HepG2 (cell line): ENCODE results near the gene CUL4A. TPM values are rescaled to one million over a fixed set of nuclear protein-coding genes. Genes with fewer than 3 reads are reported as not detected.

ENCODE experiments used
- ATAC-seq: fragments of 200-7000 bp; cut with Tn5 transposase; 3 replicates; pipeline ENCODE4 v1.9.1; 2020; ENCODE audit warnings: mild to moderate bottlenecking, moderate library complexity
- BruUV-seq: library from RNA; stranded (reverse); fragments of 400-500 nt; replicated peaks from 2 replicates; lab custom pipeline; 2021; lab: Mats Ljungman, UMichigan
- CTCF ChIA-PET: fragments of 300-600 bp; formaldehyde crosslinking; extraction: SDS; loops from one replicate; lab custom pipeline; 2021; ENCODE audit warnings: low total read pairs, inconsistent platforms, low intra/inter-chr PET ratio; lab: Yijun Ruan, JAX
- POLR2A ChIA-PET: fragments of 350-600 bp; sonication (Branson Sonifier 250); formaldehyde crosslinking; loops from one replicate; lab custom pipeline; 2020; ENCODE audit warnings: antibody characterized with exemption, inconsistent platforms; lab: Yijun Ruan, JAX
- DNase-seq: peaks from one replicate; pipeline ENCODE4 v3.0.0-alpha.2; 2015; ENCODE audit warnings: low spot score
- FAIRE-seq: peaks from 3 replicates; lab custom pipeline; 2011; peaks lifted over from hg19 to GRCh38; lab: Jason Lieb, UNC
- H2AFZ ChIP-seq: one replicate; pipeline ENCODE4 v1.6.1; 2011; ENCODE audit warnings: low read length, inconsistent platforms
- H3K27ac ChIP-seq: fragments of 300-600 bp; 3 replicates; pipeline ENCODE4 v1.8.0; 2011; ENCODE audit warnings: mixed run types, mild to moderate bottlenecking, mixed read lengths, low read length, inconsistent platforms; ENCODE audit not compliant: insufficient read depth; ENCODE audit errors: extremely low read length
- H3K27me3 ChIP-seq, 2 experiments: fragments of 200-600 bp in 1 of 2; 2 replicates in 1 of 2; 3 replicates in 1 of 2; pipeline versions ENCODE4 v1.6.0 to v1.8.0; 2011; ENCODE audit warnings: low read length in 2 of 2, mild to moderate bottlenecking in 2 of 2, moderate library complexity in 2 of 2, inconsistent platforms in 1 of 2; ENCODE audit not compliant: insufficient read depth in 2 of 2, control insufficient read depth in 1 of 2
- H3K36me3 ChIP-seq, 2 experiments: fragments of 200-600 bp in 1 of 2; replicated peaks in 1 of 2; 2 replicates in 1 of 2; 3 replicates in 1 of 2; pipeline versions ENCODE4 v1.5.1 to v1.8.0; 2011; ENCODE audit warnings: low read length in 2 of 2, inconsistent platforms in 1 of 2; ENCODE audit not compliant: insufficient read depth in 2 of 2, control insufficient read depth in 1 of 2
- H3K4me1 ChIP-seq: 2 replicates; pipeline ENCODE4 v1.5.1; 2012; ENCODE audit warnings: low read length, inconsistent platforms; ENCODE audit not compliant: insufficient read depth
- H3K4me2 ChIP-seq: 2 replicates; pipeline ENCODE4 v1.6.0; 2011; ENCODE audit warnings: low read depth, low read length, inconsistent platforms
- H3K4me3 ChIP-seq, 3 experiments: fragments of 200-600 bp in 1 of 3; sonication (generic), shearing (Covaris generic) in 1 of 3; replicated peaks in 1 of 3; 2 replicates each; pipeline ENCODE4 v1.5.1; 2011 to 2016; ENCODE audit warnings: low read length in 3 of 3, inconsistent platforms in 2 of 3, low read depth in 2 of 3, mild to moderate bottlenecking in 2 of 3, control low read depth in 1 of 3, mixed read lengths in 1 of 3; ENCODE audit not compliant: insufficient read depth in 1 of 3
- H3K79me2 ChIP-seq: one replicate; pipeline ENCODE4 v1.6.1; 2011; ENCODE audit warnings: low read length, inconsistent platforms; ENCODE audit not compliant: insufficient read depth
- H3K9ac ChIP-seq: 2 replicates; pipeline ENCODE4 v1.6.0; 2011; ENCODE audit warnings: mild to moderate bottlenecking, low read depth, low read length, inconsistent platforms; ENCODE audit not compliant: insufficient read depth
- H3K9me3 ChIP-seq: 2 replicates; pipeline ENCODE4 v1.5.1; 2012; ENCODE audit warnings: mild to moderate bottlenecking, low read length
- H4K20me1 ChIP-seq: 2 replicates; pipeline ENCODE4 v1.6.0; 2011; ENCODE audit warnings: inconsistent platforms, mild to moderate bottlenecking, low read length, moderate library complexity; ENCODE audit not compliant: insufficient read depth
- AGO2 ChIP-seq: fragments of 200-400 bp; formaldehyde crosslinking; optimal IDR thresholded peaks from 2 replicates; pipeline ENCODE3; 2017; ENCODE audit warnings: mild to moderate bottlenecking, low read depth, low read length, moderate library complexity
- BRD4 ChIP-seq: sonication (generic); formaldehyde crosslinking; IDR thresholded peaks from 2 replicates; pipeline ENCODE4 v1.4.0; 2020; ENCODE audit warnings: missing genetic modification reagents
- CSRNP1 ChIP-seq: sonication (generic); formaldehyde crosslinking; IDR thresholded peaks from 2 replicates; pipeline ENCODE4 v1.8.1; 2023; ENCODE audit warnings: mild to moderate bottlenecking, missing genetic modification reagents
- FOXA1 ChIP-seq, 2 experiments: fragments of 450-650 bp in 1 of 2; sonication (generic) in 1 of 2; formaldehyde crosslinking in 1 of 2; IDR thresholded peaks; 2 replicates each; pipeline versions ENCODE4 v1.4.0 to v1.6.1; 2016 to 2020; ENCODE audit warnings: missing genetic modification reagents in 1 of 2
- HNRNPL ChIP-seq: fragments of 200-400 bp; formaldehyde crosslinking; IDR thresholded peaks from 2 replicates; pipeline ENCODE4 v1.6.1; 2017; ENCODE audit warnings: mild to moderate bottlenecking, low read depth, low read length
- KMT2A ChIP-seq: sonication (generic); formaldehyde crosslinking; IDR thresholded peaks from 2 replicates; pipeline ENCODE4 v1.4.0; 2020; ENCODE audit warnings: missing genetic modification reagents
- XBP1 ChIP-seq: sonication (generic); formaldehyde crosslinking; IDR thresholded peaks from 2 replicates; pipeline ENCODE4 v1.5.0; 2020; ENCODE audit warnings: missing genetic modification reagents
- ZNF552 ChIP-seq: sonication (generic); formaldehyde crosslinking; IDR thresholded peaks from 2 replicates; pipeline ENCODE4 v1.9.0; 2022; ENCODE audit warnings: missing genetic modification reagents, mild to moderate bottlenecking, borderline replicate concordance
- ZNF768 ChIP-seq: sonication (generic); formaldehyde crosslinking; IDR thresholded peaks from 2 replicates; pipeline ENCODE4 v1.4.0; 2020; ENCODE audit warnings: missing genetic modification reagents
- WGBS: methylation state at CpG from one replicate; pipeline ENCODE4 v1.1.6; 2017; ENCODE audit warnings: low lambda C conversion rate; 5-methylcytosine and 5-hydroxymethylcytosine counted together
- in situ Hi-C: cut with HindIII; loops from 2 replicates; pipeline ENCODE4 v1.10.0; 2017; ENCODE audit warnings: low pct_unique_long_range_greater_than_20kb; ENCODE audit not compliant: extremely low pct_ligation_motif_present
- intact Hi-C: fragments of 100-400 bp; cut with micrococcal nuclease; formaldehyde crosslinking; loops from one replicate; pipeline ENCODE4 v1.10.0; 2022; ENCODE audit not compliant: unreplicated experiment
- polyA plus RNA-seq, 8 experiments: library from polyadenylated mRNA; depleted of rRNA in 3 of 8; stranded (reverse) in 7 of 8; unstranded in 1 of 8; fragments of >200 nt; fragmentation: Illumina TruSeq in 4 of 8; extraction: Trizol in 4 of 8; gene quantifications; 2 replicates each; pipeline versions ENCODE4 v1.2.1 to v1.2.3, GENCODE V29; 2011 to 2016; ENCODE audit warnings: low read depth in 4 of 8, missing spikeins in 1 of 8, mixed read lengths in 1 of 8; ENCODE audit not compliant: insufficient read depth in 1 of 8
- total RNA-seq, 5 experiments: library from RNA; depleted of rRNA; stranded (reverse); fragments of >200 nt; fragmentation: Illumina TruSeq; extraction: Trizol; gene quantifications; 2 replicates each; pipeline ENCODE4 v1.2.3, GENCODE V29; 2016; ENCODE audit warnings: low read depth in 1 of 5
- TF ChIP-seq, protein P1 (sequence below): sonication (generic); formaldehyde crosslinking; IDR thresholded peaks from 2 replicates; pipeline ENCODE4 v1.5.1; 2020; ENCODE audit warnings: mild to moderate bottlenecking, missing genetic modification reagents, moderate library complexity

The CUL4A gene
- total and polyA plus RNA-seq, 2 of the 13 experiments (the other 11 are each of a cell fraction or from before 2014, with no cell fraction given) = 51.2 to 75.3 TPM

DNA sequence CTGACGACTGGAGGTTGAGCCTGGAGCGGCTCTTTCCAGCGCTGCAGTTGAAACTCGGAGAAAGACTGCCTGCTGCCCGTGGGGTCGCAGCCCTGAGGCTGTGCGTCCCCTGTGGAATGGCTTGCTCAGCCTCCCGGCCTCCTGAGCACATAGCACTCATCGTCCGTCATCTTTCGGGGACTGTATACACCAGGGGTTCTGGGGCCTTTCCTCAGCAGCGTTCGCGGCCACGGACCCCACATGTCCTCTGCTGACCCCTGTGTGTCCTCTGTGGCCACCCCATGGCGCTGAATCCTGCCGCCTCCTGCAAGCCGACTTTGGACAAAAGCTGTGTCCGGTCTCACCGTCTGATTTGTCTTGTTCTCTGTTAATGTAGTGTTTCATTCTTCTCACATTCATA is 20.4 kb downstream of the CUL4A start:
- intact Hi-C loops = no loop called here
- BruUV-seq = no TSS peak
- ATAC-seq = no peak
- DNase-seq = no peak
- 95% methylated on average over 20 of the region's 20 CpGs for WGBS
- Histone ChIP-seq H3K36me3 (peaks cover 21 to 65% of the 10 kb centered on the region in 2 experiments), H3K4me1 (no peaks in the 10 kb centered on the region), H3K4me3 (no peak overlapping the region), H3K27me3 (no peaks in the 10 kb centered on the region)
- TF ChIP-seq CSRNP1 (CRISPR knock-in tag) (no peak), XBP1 (CRISPR knock-in tag) (no peak), AGO2 (peak; percentile 68), KMT2A (no peak)
- TF ChIP-seq, all 625 proteins: peak for 1
- Histone ChIP-seq H3K27ac (no peak overlapping the region), H2AFZ (no peak overlapping the region), H4K20me1 (peaks cover 6% of the 10 kb centered on the region; the same call in 1 of the 2 replicates), H3K9ac (no peak overlapping the region), H3K9me3 (no peaks in the 10 kb centered on the region), H3K4me2 (no peak overlapping the region), H3K79me2 (peaks cover 16% of the 10 kb centered on the region)
- in situ Hi-C loops = no loop called here
- FAIRE-seq = no peak
- CTCF ChIA-PET = no interaction called here
- POLR2A ChIA-PET = interaction anchor here (0.6 to 1.3 kb wide), 2 partner anchors 20 to 219 kb away, joined by 3 read pairs; partner anchors contain the start of gene CUL4A

DNA sequence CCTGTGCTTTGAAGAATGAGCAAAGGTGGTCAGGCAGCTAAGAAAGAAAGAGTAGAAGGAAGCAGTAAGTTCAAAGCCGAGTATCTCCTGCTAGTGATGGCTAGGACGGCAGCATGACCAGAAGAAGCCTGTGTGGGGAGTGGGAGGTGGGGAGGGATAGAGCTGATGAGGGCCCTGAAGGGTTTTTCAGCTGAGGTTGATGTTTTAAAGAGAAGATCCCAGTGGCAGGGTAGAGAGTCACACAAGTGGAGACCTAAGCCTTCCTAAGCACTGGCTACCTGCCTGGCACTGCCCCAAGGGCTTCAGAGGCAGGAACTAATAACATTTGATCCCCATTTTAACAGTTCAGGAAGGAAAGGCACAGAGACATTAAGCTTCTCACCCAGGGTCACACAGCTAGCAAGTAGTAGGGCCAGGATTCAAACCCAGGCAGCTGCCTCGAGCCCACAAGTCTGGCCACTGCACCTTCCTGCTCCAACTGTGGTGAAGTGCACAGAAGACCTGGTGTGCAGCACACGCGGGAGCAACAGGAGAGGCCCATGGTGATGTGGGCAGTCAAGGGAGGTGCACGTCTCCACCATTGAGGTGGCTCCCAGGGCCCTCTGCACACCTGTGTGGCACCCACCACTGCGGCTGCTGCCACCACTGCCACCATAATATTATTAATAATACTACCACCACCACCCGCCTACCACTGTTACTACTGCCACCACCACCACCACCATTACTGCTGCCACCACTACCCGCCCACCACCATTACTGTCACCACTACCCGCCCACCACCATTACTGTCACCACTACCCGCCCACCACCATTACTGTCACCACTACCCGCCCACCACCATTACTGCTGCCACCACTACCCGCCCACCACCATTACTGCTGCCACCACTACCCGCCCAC is 22.1 kb downstream of the CUL4A start:
- H3K4me3 ChIP-seq = no peak overlapping the region
- no peak overlapping the region for H3K9ac ChIP-seq
- ChIA-PET POLR2A (interaction anchor here (1.1 to 1.3 kb wide), 2 partner anchors 12 to 22 kb away, joined by 3 read pairs; partner anchors contain the start of gene CUL4A), CTCF (no interaction called here)
- ATAC-seq (peak; percentile 56), DNase-seq (no peak), FAIRE-seq (no peak)
- H3K4me2 ChIP-seq = no peak overlapping the region
- peak overlapping the region; percentile 26 for H3K27ac ChIP-seq
- WGBS = 74% methylated on average over 11 of the region's 14 CpGs
- H2AFZ ChIP-seq = no peak overlapping the region
- TSS peak; percentile 5 for BruUV-seq
- in situ Hi-C loops = no loop called here
- H4K20me1 ChIP-seq = peaks cover 6% of the 10 kb centered on the region; the same call in 1 of the 2 replicates
- no peaks in the 10 kb centered on the region for H3K27me3 ChIP-seq
- no peaks in the 10 kb centered on the region for H3K9me3 ChIP-seq
- H3K36me3 ChIP-seq = peaks cover 16 to 61% of the 10 kb centered on the region in 2 experiments
- H3K79me2 ChIP-seq = peaks cover 4% of the 10 kb centered on the region
- intact Hi-C loops = no loop called here
- H3K4me1 ChIP-seq = no peaks in the 10 kb centered on the region
- TF ChIP-seq HNRNPL (peak; percentile 76), ZNF768 (peak; percentile 97), AGO2 (peak; percentile 76), FOXA1 (IDR thresholded peaks at IDR 0.05) (no peak), FOXA1 (CRISPR knock-in tag; IDR thresholded peaks at IDR 0.05) (no peak), BRD4 (no peak), ZNF552 (no peak)
- TF ChIP-seq, protein P1, sequence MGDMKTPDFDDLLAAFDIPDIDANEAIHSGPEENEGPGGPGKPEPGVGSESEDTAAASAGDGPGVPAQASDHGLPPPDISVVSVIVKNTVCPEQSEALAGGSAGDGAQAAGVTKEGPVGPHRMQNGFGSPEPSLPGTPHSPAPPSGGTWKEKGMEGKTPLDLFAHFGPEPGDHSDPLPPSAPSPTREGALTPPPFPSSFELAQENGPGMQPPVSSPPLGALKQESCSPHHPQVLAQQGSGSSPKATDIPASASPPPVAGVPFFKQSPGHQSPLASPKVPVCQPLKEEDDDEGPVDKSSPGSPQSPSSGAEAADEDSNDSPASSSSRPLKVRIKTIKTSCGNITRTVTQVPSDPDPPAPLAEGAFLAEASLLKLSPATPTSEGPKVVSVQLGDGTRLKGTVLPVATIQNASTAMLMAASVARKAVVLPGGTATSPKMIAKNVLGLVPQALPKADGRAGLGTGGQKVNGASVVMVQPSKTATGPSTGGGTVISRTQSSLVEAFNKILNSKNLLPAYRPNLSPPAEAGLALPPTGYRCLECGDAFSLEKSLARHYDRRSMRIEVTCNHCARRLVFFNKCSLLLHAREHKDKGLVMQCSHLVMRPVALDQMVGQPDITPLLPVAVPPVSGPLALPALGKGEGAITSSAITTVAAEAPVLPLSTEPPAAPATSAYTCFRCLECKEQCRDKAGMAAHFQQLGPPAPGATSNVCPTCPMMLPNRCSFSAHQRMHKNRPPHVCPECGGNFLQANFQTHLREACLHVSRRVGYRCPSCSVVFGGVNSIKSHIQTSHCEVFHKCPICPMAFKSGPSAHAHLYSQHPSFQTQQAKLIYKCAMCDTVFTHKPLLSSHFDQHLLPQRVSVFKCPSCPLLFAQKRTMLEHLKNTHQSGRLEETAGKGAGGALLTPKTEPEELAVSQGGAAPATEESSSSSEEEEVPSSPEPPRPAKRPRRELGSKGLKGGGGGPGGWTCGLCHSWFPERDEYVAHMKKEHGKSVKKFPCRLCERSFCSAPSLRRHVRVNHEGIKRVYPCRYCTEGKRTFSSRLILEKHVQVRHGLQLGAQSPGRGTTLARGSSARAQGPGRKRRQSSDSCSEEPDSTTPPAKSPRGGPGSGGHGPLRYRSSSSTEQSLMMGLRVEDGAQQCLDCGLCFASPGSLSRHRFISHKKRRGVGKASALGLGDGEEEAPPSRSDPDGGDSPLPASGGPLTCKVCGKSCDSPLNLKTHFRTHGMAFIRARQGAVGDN = peak; percentile 20; the same call in 1 of the 2 replicates
